HepG2 (cell line): ENCODE results near the gene WDR26. TPM values are rescaled to one million over a fixed set of nuclear protein-coding genes. Genes with fewer than 3 reads are reported as not detected.

Experiments
- BCL6 ChIP-seq: IDR thresholded peaks from 2 replicates; pipeline ENCODE4 v1.6.1; 2016; ENCODE audit warnings: missing genetic modification reagents, missing compliant biosample characterization
- EED ChIP-seq: sonication (generic); formaldehyde crosslinking; IDR thresholded peaks from 2 replicates; pipeline ENCODE4 v1.5.0; 2020; ENCODE audit warnings: mild to moderate bottlenecking, missing genetic modification reagents
- GATAD2A ChIP-seq: IDR thresholded peaks from 2 replicates; pipeline ENCODE4 v1.6.1; 2016
- HOXA7 ChIP-seq: sonication (generic); formaldehyde crosslinking; IDR thresholded peaks from 2 replicates; pipeline ENCODE4 v1.8.1; 2022; ENCODE audit warnings: mild to moderate bottlenecking, missing genetic modification reagents, moderate library complexity
- MED13 ChIP-seq: sonication (generic); formaldehyde crosslinking; IDR thresholded peaks from 2 replicates; pipeline ENCODE4 v1.5.0; 2020; ENCODE audit warnings: missing genetic modification reagents
- ZC3H13 ChIP-seq: sonication (generic); formaldehyde crosslinking; IDR thresholded peaks from 2 replicates; pipeline ENCODE4 v1.8.1; 2023; ENCODE audit warnings: mild to moderate bottlenecking, missing genetic modification reagents, moderate library complexity
- ZNF232 ChIP-seq: sonication (generic); formaldehyde crosslinking; IDR thresholded peaks from 2 replicates; pipeline ENCODE4 v1.4.0; 2020; ENCODE audit warnings: missing genetic modification reagents, borderline replicate concordance
- ZNF484 ChIP-seq: sonication (generic); formaldehyde crosslinking; IDR thresholded peaks from 2 replicates; pipeline ENCODE4 v1.5.1; 2020; ENCODE audit warnings: mild to moderate bottlenecking, low read depth, missing genetic modification reagents, borderline replicate concordance
- ZNF598 ChIP-seq: sonication (generic); formaldehyde crosslinking; IDR thresholded peaks from 2 replicates; pipeline ENCODE4 v1.5.1; 2020; ENCODE audit warnings: mild to moderate bottlenecking, missing genetic modification reagents, borderline replicate concordance
- ZNF674 ChIP-seq: sonication (generic); formaldehyde crosslinking; IDR thresholded peaks from 2 replicates; pipeline ENCODE4 v1.5.0; 2020; ENCODE audit warnings: low read depth, mild to moderate bottlenecking, missing genetic modification reagents
- polyA plus RNA-seq, 8 experiments: library from polyadenylated mRNA; depleted of rRNA in 3 of 8; stranded (reverse) in 7 of 8; unstranded in 1 of 8; fragments of >200 nt; fragmentation: Illumina TruSeq in 4 of 8; extraction: Trizol in 4 of 8; gene quantifications; 2 replicates each; pipeline versions ENCODE4 v1.2.1 to v1.2.3, GENCODE V29; 2011 to 2016; ENCODE audit warnings: low read depth in 4 of 8, missing spikeins in 1 of 8, mixed read lengths in 1 of 8; ENCODE audit not compliant: insufficient read depth in 1 of 8
- total RNA-seq, 5 experiments: library from RNA; depleted of rRNA; stranded (reverse); fragments of >200 nt; fragmentation: Illumina TruSeq; extraction: Trizol; gene quantifications; 2 replicates each; pipeline ENCODE4 v1.2.3, GENCODE V29; 2016; ENCODE audit warnings: low read depth in 1 of 5
- TF ChIP-seq, protein P1 (sequence below): sonication (generic); formaldehyde crosslinking; conservative IDR thresholded peaks from 2 replicates; pipeline ENCODE4 v1.4.0; 2020; ENCODE audit warnings: missing genetic modification reagents

The WDR26 gene
- total and polyA plus RNA-seq, 2 of the 13 experiments (the other 11 are each of a cell fraction or from before 2014, with no cell fraction given), result 13.2 to 23.7 TPM

GRCh38 chr1:224454402-224455055 lies 19.9 kb upstream of the WDR26 start (continued):
- TF ChIP-seq MED13 (CRISPR knock-in tag) (no peak), GATAD2A (CRISPR knock-in tag) (0 out of 2 replicates have a peak, but pooled peaks have one; percentile 12), ZC3H13 (no peak), ZNF232 (CRISPR knock-in tag) (no peak), BCL6 (CRISPR knock-in tag) (no peak), HOXA7 (no peak), EED (CRISPR knock-in tag) (no peak), ZNF598 (CRISPR knock-in tag) (no peak), ZNF674 (CRISPR knock-in tag) (no peak), ZNF484 (no peak)
- TF ChIP-seq, protein P1, sequence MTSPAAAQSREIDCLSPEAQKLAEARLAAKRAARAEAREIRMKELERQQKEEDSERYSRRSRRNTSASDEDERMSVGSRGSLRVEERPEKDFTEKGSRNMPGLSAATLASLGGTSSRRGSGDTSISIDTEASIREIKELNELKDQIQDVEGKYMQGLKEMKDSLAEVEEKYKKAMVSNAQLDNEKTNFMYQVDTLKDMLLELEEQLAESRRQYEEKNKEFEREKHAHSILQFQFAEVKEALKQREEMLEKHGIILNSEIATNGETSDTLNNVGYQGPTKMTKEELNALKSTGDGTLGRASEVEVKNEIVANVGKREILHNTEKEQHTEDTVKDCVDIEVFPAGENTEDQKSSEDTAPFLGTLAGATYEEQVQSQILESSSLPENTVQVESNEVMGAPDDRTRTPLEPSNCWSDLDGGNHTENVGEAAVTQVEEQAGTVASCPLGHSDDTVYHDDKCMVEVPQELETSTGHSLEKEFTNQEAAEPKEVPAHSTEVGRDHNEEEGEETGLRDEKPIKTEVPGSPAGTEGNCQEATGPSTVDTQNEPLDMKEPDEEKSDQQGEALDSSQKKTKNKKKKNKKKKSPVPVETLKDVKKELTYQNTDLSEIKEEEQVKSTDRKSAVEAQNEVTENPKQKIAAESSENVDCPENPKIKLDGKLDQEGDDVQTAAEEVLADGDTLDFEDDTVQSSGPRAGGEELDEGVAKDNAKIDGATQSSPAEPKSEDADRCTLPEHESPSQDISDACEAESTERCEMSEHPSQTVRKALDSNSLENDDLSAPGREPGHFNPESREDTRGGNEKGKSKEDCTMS (CRISPR knock-in tag), result no peak
